ENCODE results near the gene ATP1B3. TPM values are rescaled to one million over a fixed set of nuclear protein-coding genes. Genes with fewer than 3 reads are reported as not detected.

ATP1B3 gene
- total and polyA plus RNA-seq, 2 of the 13 experiments (the other 11 are each of a cell fraction or from before 2014, with no cell fraction given): 84.3 to 93.6 TPM

DNA sequence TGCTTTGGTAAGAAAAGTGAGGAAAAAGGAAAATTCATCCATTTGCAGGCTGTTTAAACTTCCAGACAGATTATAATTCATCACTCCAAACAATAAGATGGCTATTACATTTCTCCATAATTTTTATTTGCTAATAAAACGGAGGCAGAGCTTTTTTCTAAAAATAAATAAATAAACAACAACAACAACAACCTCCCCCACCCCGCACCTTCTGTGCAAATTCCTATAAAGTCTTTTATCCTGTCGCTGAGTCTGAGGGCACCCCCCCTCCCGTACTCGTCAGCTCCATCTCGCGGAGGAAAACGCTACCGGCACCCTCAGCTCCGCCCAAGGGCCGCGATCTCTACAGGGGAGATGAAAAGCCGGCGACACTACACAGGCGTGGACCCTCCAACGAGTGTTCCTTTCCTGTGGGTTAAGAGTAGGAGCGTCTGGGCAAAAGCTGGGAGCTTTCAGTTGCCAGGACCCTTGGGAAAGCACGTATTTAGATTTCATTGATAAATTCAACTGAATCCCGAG, 1.0 kb upstream of the ATP1B3 start (continued):
- TF ChIP-seq ZNF337 (CRISPR knock-in tag; IDR thresholded peaks at IDR 0.05; ENCODE audit: borderline replicate concordance, low read depth) (no peak), SP5 (CRISPR knock-in tag; IDR thresholded peaks at IDR 0.05; ENCODE audit: borderline replicate concordance, low read depth) (peak; percentile 46; the same call in 1 of the 2 replicates), PHF21A (CRISPR knock-in tag; IDR thresholded peaks at IDR 0.05) (peak; percentile 34; the same call in 1 of the 2 replicates), KDM2A (CRISPR knock-in tag; IDR thresholded peaks at IDR 0.05; ENCODE audit: borderline replicate concordance, low read depth) (peak; percentile 58), SAP130 (CRISPR knock-in tag; IDR thresholded peaks at IDR 0.05; ENCODE audit: low read depth) (peak; percentile 73), ZNF274 (CRISPR knock-in tag; IDR thresholded peaks at IDR 0.05) (no peak), ZNF263 (CRISPR knock-in tag; IDR thresholded peaks at IDR 0.05) (no peak), SCMH1 (CRISPR knock-in tag; IDR thresholded peaks at IDR 0.05; ENCODE audit: borderline replicate concordance) (no peak), KMT2B (CRISPR knock-in tag; IDR thresholded peaks at IDR 0.05) (no peak), TBX3 (IDR thresholded peaks at IDR 0.05; ENCODE audit: borderline replicate concordance) (no peak), ZNF672 (CRISPR knock-in tag; IDR thresholded peaks at IDR 0.05) (no peak), SRF (IDR thresholded peaks at IDR 0.05; ENCODE audit: low read depth, low read length) (no peak), ZNF577 (CRISPR knock-in tag; IDR thresholded peaks at IDR 0.05; ENCODE audit: borderline replicate concordance, low read depth) (no peak), SMC3 (IDR thresholded peaks at IDR 0.05; ENCODE audit: low read length) (peak; percentile 66), KAT8 (CRISPR knock-in tag; IDR thresholded peaks at IDR 0.05) (peak; percentile 16; the same call in 1 of the 2 replicates), ZBTB20 (CRISPR knock-in tag; IDR thresholded peaks at IDR 0.05; ENCODE audit: borderline replicate concordance, low read depth) (peak; percentile 33; the same call in 1 of the 2 replicates)
- TF ChIP-seq, protein P1, sequence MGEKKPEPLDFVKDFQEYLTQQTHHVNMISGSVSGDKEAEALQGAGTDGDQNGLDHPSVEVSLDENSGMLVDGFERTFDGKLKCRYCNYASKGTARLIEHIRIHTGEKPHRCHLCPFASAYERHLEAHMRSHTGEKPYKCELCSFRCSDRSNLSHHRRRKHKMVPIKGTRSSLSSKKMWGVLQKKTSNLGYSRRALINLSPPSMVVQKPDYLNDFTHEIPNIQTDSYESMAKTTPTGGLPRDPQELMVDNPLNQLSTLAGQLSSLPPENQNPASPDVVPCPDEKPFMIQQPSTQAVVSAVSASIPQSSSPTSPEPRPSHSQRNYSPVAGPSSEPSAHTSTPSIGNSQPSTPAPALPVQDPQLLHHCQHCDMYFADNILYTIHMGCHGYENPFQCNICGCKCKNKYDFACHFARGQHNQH (CRISPR knock-in tag; IDR thresholded peaks at IDR 0.05): peak; percentile 58; the same call in 1 of the 2 replicates
- TF ChIP-seq, protein P2, sequence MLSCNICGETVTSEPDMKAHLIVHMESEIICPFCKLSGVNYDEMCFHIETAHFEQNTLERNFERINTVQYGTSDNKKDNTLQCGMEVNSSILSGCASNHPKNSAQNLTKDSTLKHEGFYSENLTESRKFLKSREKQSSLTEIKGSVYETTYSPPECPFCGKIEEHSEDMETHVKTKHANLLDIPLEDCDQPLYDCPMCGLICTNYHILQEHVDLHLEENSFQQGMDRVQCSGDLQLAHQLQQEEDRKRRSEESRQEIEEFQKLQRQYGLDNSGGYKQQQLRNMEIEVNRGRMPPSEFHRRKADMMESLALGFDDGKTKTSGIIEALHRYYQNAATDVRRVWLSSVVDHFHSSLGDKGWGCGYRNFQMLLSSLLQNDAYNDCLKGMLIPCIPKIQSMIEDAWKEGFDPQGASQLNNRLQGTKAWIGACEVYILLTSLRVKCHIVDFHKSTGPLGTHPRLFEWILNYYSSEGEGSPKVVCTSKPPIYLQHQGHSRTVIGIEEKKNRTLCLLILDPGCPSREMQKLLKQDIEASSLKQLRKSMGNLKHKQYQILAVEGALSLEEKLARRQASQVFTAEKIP (CRISPR knock-in tag; IDR thresholded peaks at IDR 0.05; ENCODE audit: borderline replicate concordance): no peak
- TF ChIP-seq, protein P3, sequence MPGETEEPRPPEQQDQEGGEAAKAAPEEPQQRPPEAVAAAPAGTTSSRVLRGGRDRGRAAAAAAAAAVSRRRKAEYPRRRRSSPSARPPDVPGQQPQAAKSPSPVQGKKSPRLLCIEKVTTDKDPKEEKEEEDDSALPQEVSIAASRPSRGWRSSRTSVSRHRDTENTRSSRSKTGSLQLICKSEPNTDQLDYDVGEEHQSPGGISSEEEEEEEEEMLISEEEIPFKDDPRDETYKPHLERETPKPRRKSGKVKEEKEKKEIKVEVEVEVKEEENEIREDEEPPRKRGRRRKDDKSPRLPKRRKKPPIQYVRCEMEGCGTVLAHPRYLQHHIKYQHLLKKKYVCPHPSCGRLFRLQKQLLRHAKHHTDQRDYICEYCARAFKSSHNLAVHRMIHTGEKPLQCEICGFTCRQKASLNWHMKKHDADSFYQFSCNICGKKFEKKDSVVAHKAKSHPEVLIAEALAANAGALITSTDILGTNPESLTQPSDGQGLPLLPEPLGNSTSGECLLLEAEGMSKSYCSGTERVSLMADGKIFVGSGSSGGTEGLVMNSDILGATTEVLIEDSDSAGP (CRISPR knock-in tag; IDR thresholded peaks at IDR 0.05; ENCODE audit: borderline replicate concordance): 0 out of 2 replicates have a peak, but pooled peaks have one; percentile 32
- TF ChIP-seq, protein P4, sequence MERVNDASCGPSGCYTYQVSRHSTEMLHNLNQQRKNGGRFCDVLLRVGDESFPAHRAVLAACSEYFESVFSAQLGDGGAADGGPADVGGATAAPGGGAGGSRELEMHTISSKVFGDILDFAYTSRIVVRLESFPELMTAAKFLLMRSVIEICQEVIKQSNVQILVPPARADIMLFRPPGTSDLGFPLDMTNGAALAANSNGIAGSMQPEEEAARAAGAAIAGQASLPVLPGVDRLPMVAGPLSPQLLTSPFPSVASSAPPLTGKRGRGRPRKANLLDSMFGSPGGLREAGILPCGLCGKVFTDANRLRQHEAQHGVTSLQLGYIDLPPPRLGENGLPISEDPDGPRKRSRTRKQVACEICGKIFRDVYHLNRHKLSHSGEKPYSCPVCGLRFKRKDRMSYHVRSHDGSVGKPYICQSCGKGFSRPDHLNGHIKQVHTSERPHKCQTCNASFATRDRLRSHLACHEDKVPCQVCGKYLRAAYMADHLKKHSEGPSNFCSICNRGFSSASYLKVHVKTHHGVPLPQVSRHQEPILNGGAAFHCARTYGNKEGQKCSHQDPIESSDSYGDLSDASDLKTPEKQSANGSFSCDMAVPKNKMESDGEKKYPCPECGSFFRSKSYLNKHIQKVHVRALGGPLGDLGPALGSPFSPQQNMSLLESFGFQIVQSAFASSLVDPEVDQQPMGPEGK (CRISPR knock-in tag; IDR thresholded peaks at IDR 0.05): peak; percentile 77; the same call in 1 of the 2 replicates
- TF ChIP-seq, protein P5, sequence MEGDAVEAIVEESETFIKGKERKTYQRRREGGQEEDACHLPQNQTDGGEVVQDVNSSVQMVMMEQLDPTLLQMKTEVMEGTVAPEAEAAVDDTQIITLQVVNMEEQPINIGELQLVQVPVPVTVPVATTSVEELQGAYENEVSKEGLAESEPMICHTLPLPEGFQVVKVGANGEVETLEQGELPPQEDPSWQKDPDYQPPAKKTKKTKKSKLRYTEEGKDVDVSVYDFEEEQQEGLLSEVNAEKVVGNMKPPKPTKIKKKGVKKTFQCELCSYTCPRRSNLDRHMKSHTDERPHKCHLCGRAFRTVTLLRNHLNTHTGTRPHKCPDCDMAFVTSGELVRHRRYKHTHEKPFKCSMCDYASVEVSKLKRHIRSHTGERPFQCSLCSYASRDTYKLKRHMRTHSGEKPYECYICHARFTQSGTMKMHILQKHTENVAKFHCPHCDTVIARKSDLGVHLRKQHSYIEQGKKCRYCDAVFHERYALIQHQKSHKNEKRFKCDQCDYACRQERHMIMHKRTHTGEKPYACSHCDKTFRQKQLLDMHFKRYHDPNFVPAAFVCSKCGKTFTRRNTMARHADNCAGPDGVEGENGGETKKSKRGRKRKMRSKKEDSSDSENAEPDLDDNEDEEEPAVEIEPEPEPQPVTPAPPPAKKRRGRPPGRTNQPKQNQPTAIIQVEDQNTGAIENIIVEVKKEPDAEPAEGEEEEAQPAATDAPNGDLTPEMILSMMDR (CRISPR knock-in tag; IDR thresholded peaks at IDR 0.05): peak; percentile 88

Data from HepG2 (cell line).